Astrocyte of the cerebellum (primary cell): ENCODE data around the gene BDNF.
A peak's percentile ranks its signal among the peaks of the same experiment; 100 is the strongest.

Experiments
- DNase-seq: peaks from one replicate; pipeline ENCODE4 v3.0.0-alpha.2; 2011; ENCODE audit warnings: low read depth
- H3K4me3 ChIP-seq: 2 replicates; pipeline ENCODE4 v1.5.1; 2011; ENCODE audit warnings: mild to moderate bottlenecking, low read depth, low read length, moderate library complexity
- in situ Hi-C: cut with HindIII; loops from 2 replicates; pipeline ENCODE4 v1.10.0; 2017; ENCODE audit warnings: low sequenced_read_pairs
- TF ChIP-seq, protein P1 (sequence below): IDR thresholded peaks from 2 replicates; pipeline ENCODE4 v1.5.1; 2012; ENCODE audit warnings: low read length, low read depth, moderate library complexity, mild to moderate bottlenecking; ENCODE audit errors: missing control alignments

The BDNF gene

DNA sequence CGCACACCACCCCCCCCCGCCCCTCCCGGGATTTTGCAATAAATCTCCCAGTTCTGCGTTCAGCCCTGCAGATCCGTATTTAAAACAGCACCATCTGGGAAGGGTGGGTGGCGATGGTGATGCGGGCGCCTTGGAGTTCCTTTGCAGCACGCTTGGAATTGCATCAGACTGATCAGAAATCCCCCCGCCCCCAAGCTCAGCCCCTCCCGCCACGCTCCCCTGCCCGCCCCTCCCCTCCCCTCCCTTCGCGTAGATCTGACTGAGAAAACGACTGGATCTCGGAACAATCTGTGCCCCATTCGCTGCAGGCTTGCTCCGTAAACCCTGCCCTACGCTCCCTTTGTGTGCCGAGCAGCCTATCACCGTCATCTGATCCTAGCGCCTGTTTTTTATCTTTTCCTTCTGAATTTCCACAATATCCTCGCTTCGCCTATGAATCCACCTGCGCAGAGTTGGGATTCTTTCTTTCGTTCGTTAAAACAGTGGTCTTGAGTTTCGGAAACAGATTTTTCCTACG is 18.1 kb upstream of the BDNF start:
- peak overlapping the region; percentile 72 for H3K4me3 ChIP-seq
- in situ Hi-C loops, result no loop called here
- TF ChIP-seq, protein P1, sequence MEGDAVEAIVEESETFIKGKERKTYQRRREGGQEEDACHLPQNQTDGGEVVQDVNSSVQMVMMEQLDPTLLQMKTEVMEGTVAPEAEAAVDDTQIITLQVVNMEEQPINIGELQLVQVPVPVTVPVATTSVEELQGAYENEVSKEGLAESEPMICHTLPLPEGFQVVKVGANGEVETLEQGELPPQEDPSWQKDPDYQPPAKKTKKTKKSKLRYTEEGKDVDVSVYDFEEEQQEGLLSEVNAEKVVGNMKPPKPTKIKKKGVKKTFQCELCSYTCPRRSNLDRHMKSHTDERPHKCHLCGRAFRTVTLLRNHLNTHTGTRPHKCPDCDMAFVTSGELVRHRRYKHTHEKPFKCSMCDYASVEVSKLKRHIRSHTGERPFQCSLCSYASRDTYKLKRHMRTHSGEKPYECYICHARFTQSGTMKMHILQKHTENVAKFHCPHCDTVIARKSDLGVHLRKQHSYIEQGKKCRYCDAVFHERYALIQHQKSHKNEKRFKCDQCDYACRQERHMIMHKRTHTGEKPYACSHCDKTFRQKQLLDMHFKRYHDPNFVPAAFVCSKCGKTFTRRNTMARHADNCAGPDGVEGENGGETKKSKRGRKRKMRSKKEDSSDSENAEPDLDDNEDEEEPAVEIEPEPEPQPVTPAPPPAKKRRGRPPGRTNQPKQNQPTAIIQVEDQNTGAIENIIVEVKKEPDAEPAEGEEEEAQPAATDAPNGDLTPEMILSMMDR, result no peak
- no peak for DNase-seq

DNA sequence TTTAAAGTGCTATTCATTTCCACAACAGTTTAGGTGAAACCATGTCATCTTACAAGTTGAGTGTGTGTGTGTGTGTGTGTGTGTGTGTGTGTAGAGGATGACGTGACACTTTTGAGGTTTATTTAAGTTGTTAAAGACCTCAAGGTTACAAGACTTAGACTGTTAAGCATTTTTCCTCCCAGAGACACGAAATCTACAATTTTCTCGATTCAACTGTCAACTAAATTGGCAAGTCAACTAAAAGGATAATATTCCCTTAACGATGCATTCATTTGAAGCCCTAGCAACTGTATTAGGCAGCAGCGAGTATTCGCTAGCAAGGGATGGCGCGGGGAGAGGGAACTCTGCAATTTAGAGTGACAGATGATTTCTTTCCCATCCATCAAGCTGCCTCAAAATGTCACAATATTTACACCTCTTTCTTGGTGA is 17.6 kb upstream of the BDNF start:
- TF ChIP-seq, protein P1, result no peak
- in situ Hi-C loops, result no loop called here
- DNase-seq, result no peak
- H3K4me3 ChIP-seq, result peak overlapping the region; percentile 72

DNA sequence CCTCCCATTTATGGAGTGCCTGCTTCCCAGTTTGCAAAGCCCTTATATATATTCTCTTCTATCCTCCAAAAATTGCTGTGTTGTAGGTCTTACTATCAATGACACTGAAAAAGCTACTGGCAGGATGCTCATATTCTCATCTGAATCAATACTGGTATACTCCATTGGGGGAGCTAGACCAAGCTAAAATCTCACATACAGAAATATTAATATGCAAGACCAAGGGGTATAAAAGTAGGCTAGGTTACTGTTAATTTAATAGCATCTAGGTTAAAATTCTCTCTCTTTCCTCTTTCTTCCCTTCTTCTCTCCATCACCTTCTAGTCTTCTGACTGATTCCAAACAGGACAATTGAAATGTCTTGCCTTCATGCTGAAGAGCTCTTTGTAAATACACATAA is 17.1 kb upstream of the BDNF start:
- H3K4me3 ChIP-seq, result no peak overlapping the region
- no peak for DNase-seq
- in situ Hi-C loops, result no loop called here
- TF ChIP-seq, protein P1, result no peak

DNA sequence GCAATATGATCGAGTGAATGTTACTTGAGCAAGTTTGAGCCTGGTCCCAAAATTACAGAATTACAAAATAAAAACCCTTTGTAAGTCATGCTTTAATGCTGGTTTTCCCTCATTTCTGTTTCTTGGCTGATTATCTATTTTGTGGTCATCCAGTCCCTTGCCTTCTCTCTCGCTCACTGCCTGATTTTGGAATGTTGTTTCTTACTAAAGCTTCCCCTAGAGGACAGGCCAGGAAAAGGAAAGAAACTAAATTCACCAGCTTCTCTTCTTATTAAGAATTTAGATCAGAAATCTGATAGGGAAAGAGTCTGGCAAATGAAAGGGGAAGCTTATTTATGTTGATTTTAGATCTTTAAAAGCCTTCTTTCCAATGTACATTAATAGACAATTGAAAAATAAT is 16.6 kb upstream of the BDNF start:
- H3K4me3 ChIP-seq, result no peak overlapping the region
- no peak for DNase-seq
- TF ChIP-seq, protein P1, result peak; percentile 48
- in situ Hi-C loops, result no loop called here

DNA sequence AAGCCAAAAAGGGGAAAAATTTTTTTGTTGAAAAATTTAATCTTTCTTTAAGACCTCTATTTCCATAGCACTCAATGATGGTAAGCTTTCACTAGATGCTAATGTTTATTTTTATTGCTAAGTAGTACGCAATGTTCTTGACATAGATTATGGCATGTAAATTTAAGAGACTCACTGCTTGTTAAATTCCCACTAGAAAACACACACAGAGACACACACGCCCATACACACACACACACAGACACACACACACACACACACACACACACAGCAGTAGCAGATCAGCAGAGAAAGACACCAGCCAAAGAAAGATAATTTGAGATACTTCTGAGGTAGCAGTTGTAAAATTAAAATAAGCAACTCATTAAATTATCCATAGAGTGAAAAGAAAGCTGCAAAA is 16.0 kb upstream of the BDNF start:
- DNase-seq, result no peak
- TF ChIP-seq, protein P1, result no peak
- in situ Hi-C loops, result no loop called here
- no peak overlapping the region for H3K4me3 ChIP-seq

DNA sequence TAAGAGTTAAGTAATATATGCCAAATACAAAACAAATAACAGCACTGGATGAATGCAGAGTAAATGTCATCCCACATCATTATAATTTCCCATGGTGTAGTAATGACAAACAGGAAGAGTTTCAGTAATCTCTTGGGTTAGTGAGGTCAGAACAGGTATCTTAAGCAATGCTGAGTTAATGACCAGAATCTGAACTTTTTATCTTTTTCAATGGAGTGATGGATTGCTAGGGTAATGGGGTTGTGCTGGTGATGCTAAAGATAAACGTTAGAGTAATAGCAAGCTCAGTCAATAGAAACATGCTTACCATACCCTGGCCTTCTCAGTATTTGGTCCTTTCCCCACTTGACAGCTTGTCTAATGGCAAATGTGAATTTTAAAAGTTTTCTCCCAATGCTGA is 11.5 kb upstream of the BDNF start:
- TF ChIP-seq, protein P1, result no peak
- in situ Hi-C loops, result no loop called here
- H3K4me3 ChIP-seq, result no peak overlapping the region
- DNase-seq, result no peak

DNA sequence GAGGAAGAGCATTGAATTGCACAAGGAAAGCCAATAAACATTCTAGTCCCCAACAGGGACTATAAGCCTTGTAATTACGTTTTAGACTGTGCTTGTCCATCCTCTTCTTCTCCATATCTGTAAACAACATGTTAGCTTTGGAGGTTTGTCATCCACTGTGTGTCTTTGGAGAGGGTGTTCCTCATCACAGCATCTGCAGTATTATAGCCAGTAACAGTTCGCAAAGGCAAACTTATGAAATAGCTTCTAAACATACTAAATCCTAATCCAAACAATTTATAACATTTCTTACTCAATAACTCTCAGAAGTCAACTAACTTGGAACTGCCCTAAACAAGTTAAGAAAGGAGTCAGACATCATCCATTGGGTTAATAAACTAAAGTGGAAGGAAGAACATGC is 10.3 kb upstream of the BDNF start:
- TF ChIP-seq, protein P1, result no peak

More for the DNA sequence above, 10.3 kb upstream of the BDNF start:
- in situ Hi-C loops, result no loop called here
- H3K4me3 ChIP-seq, result no peak overlapping the region
- no peak for DNase-seq
